WTC11 (cell line): Measurements from ENCODE around the gene LILRA6. TPM values are rescaled to one million over a fixed set of nuclear protein-coding genes. Genes with fewer than 3 reads are reported as not detected.

Experiments
- ATAC-seq: fragments of 200-7000 bp; cut with Tn5 transposase; 2 replicates; pipeline ENCODE4 v1.10.0; 2021; ENCODE audit warnings: mild to moderate bottlenecking, moderate library complexity
- CTCF ChIA-PET: fragments of 300-600 bp; sonication (Branson Sonifier 250); formaldehyde crosslinking; loops from one replicate; lab custom pipeline; 2021; ENCODE audit warnings: antibody characterized with exemption; lab: Charles Lee
- POLR2A ChIA-PET: fragments of 350-600 bp; sonication (Branson Sonifier 250); formaldehyde crosslinking; loops from one replicate; lab custom pipeline; 2021; ENCODE audit warnings: antibody characterized with exemption; lab: Charles Lee
- DNase-seq: peaks from one replicate; pipeline ENCODE4 v3.0.0; 2021; ENCODE audit warnings: low spot score
- H3K27ac Mint-ChIP-seq: 2 replicates; pipeline ENCODE4 v1.8.0; 2021; ENCODE audit warnings: mixed read lengths
- H3K27me3 Mint-ChIP-seq: 2 replicates; pipeline ENCODE4 v1.8.0; 2021; ENCODE audit warnings: low read depth, mild to moderate bottlenecking, moderate library complexity, mixed read lengths
- H3K36me3 Mint-ChIP-seq: 2 replicates; pipeline ENCODE4 v1.8.0; 2021; ENCODE audit warnings: mixed read lengths
- H3K4me1 Mint-ChIP-seq: 2 replicates; pipeline ENCODE4 v1.8.0; 2022; ENCODE audit warnings: mixed read lengths
- H3K4me3 Mint-ChIP-seq: 2 replicates; pipeline ENCODE4 v1.8.0; 2021; ENCODE audit warnings: mild to moderate bottlenecking, moderate library complexity, mixed read lengths
- H3K9me3 Mint-ChIP-seq: 2 replicates; pipeline ENCODE4 v1.8.0; 2021; ENCODE audit warnings: mixed read lengths
- ATF1 ChIP-seq: sonication (generic); formaldehyde crosslinking; IDR thresholded peaks from 2 replicates; pipeline ENCODE4 v1.8.1; 2023; ENCODE audit warnings: mild to moderate bottlenecking, moderate library complexity, missing genetic modification reagents
- CREM ChIP-seq: sonication (generic); formaldehyde crosslinking; IDR thresholded peaks from 2 replicates; pipeline ENCODE4 v1.8.1; 2022; ENCODE audit warnings: mild to moderate bottlenecking, missing genetic modification reagents, moderate library complexity
- MYBL2 ChIP-seq: sonication (generic); formaldehyde crosslinking; IDR thresholded peaks from 2 replicates; pipeline ENCODE4 v1.8.1; 2023; ENCODE audit warnings: mild to moderate bottlenecking, moderate library complexity, missing genetic modification reagents
- SMAD4 ChIP-seq: sonication (generic); formaldehyde crosslinking; IDR thresholded peaks from 2 replicates; pipeline ENCODE4 v1.8.0; 2022; ENCODE audit warnings: mild to moderate bottlenecking, missing genetic modification reagents
- ZNF219 ChIP-seq: sonication (generic); formaldehyde crosslinking; IDR thresholded peaks from 2 replicates; pipeline ENCODE4 v1.8.0; 2023; ENCODE audit warnings: missing genetic modification reagents, mild to moderate bottlenecking, borderline replicate concordance
- ZNF416 ChIP-seq: fragments of 250-450 bp; sonication (Bioruptor Pico); IDR thresholded peaks from 2 replicates; pipeline ENCODE4 v1.9.0; 2021; ENCODE audit warnings: mild to moderate bottlenecking, inconsistent platforms
- total RNA-seq: library from RNA; stranded (reverse); gene quantifications from 3 replicates; pipeline ENCODE4 v1.2.3, GENCODE V29; 2021
- TF ChIP-seq, protein P1 (sequence below): sonication (generic); formaldehyde crosslinking; conservative IDR thresholded peaks from 2 replicates; pipeline ENCODE4 v1.8.1; 2023; ENCODE audit warnings: mild to moderate bottlenecking, low read depth, missing genetic modification reagents, moderate library complexity
- TF ChIP-seq, protein P2 (sequence below): sonication (generic); formaldehyde crosslinking; IDR thresholded peaks from 2 replicates; pipeline ENCODE4 v1.8.0; 2023; ENCODE audit warnings: missing genetic modification reagents, mild to moderate bottlenecking, borderline replicate concordance
- TF ChIP-seq, protein P3 (sequence below): fragments of 200-600 bp; IDR thresholded peaks from 2 replicates; pipeline ENCODE4 v1.8.0; 2022; ENCODE audit warnings: antibody characterized with exemption
- TF ChIP-seq, protein P4 (sequence below): sonication (generic); formaldehyde crosslinking; IDR thresholded peaks from 2 replicates; pipeline ENCODE4 v1.8.1; 2023; ENCODE audit warnings: mild to moderate bottlenecking, missing genetic modification reagents, moderate library complexity
- TF ChIP-seq, protein P5 (sequence below): sonication (generic); formaldehyde crosslinking; IDR thresholded peaks from 2 replicates; pipeline ENCODE4 v1.8.1; 2022; ENCODE audit warnings: low read depth, mild to moderate bottlenecking, moderate library complexity, missing genetic modification reagents, borderline replicate concordance
- TF ChIP-seq, protein P6 (sequence below): sonication (generic); formaldehyde crosslinking; IDR thresholded peaks from 2 replicates; pipeline ENCODE4 v1.8.1; 2023; ENCODE audit warnings: mild to moderate bottlenecking, missing genetic modification reagents
- TF ChIP-seq, protein P7 (sequence below): sonication (generic); formaldehyde crosslinking; IDR thresholded peaks from 2 replicates; pipeline ENCODE4 v1.8.0; 2023; ENCODE audit warnings: missing genetic modification reagents
- TF ChIP-seq, protein P8 (sequence below): sonication (generic); formaldehyde crosslinking; IDR thresholded peaks from 2 replicates; pipeline ENCODE4 v1.8.0; 2022; ENCODE audit warnings: missing genetic modification reagents

LILRA6 gene
- total RNA-seq, 1 experiment from 2014 or later = not detected

DNA sequence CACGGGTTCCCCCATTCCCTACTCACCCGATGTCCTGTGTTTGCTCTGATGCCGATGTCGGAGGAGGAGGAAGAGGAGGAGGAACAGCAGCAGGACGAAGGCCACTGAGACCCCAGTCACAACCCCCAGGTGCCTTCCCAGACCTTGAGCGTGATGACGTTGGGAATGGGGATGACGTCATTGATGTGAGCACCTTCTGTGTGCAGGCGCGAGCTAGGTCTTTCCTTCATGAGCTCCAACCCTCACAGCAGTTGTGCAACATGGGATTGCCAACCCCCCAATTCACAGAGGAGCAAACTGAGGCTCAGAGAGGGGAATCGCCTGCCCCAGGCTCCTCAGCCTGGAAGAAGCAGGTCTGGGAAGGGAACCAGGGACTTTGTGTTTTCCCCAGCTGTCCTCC, 10.3 kb upstream of the LILRA6 start (continued):
- TF ChIP-seq, protein P1, sequence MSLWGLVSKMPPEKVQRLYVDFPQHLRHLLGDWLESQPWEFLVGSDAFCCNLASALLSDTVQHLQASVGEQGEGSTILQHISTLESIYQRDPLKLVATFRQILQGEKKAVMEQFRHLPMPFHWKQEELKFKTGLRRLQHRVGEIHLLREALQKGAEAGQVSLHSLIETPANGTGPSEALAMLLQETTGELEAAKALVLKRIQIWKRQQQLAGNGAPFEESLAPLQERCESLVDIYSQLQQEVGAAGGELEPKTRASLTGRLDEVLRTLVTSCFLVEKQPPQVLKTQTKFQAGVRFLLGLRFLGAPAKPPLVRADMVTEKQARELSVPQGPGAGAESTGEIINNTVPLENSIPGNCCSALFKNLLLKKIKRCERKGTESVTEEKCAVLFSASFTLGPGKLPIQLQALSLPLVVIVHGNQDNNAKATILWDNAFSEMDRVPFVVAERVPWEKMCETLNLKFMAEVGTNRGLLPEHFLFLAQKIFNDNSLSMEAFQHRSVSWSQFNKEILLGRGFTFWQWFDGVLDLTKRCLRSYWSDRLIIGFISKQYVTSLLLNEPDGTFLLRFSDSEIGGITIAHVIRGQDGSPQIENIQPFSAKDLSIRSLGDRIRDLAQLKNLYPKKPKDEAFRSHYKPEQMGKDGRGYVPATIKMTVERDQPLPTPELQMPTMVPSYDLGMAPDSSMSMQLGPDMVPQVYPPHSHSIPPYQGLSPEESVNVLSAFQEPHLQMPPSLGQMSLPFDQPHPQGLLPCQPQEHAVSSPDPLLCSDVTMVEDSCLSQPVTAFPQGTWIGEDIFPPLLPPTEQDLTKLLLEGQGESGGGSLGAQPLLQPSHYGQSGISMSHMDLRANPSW (CRISPR knock-in tag) = no peak
- TF ChIP-seq, protein P2, sequence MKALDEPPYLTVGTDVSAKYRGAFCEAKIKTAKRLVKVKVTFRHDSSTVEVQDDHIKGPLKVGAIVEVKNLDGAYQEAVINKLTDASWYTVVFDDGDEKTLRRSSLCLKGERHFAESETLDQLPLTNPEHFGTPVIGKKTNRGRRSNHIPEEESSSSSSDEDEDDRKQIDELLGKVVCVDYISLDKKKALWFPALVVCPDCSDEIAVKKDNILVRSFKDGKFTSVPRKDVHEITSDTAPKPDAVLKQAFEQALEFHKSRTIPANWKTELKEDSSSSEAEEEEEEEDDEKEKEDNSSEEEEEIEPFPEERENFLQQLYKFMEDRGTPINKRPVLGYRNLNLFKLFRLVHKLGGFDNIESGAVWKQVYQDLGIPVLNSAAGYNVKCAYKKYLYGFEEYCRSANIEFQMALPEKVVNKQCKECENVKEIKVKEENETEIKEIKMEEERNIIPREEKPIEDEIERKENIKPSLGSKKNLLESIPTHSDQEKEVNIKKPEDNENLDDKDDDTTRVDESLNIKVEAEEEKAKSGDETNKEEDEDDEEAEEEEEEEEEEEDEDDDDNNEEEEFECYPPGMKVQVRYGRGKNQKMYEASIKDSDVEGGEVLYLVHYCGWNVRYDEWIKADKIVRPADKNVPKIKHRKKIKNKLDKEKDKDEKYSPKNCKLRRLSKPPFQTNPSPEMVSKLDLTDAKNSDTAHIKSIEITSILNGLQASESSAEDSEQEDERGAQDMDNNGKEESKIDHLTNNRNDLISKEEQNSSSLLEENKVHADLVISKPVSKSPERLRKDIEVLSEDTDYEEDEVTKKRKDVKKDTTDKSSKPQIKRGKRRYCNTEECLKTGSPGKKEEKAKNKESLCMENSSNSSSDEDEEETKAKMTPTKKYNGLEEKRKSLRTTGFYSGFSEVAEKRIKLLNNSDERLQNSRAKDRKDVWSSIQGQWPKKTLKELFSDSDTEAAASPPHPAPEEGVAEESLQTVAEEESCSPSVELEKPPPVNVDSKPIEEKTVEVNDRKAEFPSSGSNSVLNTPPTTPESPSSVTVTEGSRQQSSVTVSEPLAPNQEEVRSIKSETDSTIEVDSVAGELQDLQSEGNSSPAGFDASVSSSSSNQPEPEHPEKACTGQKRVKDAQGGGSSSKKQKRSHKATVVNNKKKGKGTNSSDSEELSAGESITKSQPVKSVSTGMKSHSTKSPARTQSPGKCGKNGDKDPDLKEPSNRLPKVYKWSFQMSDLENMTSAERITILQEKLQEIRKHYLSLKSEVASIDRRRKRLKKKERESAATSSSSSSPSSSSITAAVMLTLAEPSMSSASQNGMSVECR (CRISPR knock-in tag) = no peak
- TF ChIP-seq, all 79 proteins: peak for 0

DNA sequence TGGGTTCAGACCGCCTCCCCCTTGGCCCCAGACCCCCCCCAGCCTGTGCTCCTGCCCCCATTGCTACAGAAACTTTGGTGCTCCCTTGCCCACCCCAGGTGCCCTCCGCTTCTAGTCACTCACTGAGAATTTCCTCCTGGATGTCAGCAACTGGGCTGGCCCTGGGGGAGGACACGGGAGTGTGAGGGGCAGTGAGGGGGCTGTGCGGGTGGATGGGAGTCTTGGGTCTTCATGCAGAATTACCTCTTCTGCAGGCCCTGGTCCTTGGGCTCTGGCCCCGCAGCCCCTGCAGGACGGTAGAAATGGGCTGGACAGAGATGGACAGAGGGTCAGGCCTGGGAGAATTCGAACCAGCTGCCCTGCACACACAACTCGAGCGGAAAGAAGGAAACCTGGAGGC, 9.7 kb upstream of the LILRA6 start:
- ATAC-seq = no peak
- no peak for DNase-seq
- peaks cover 28% of the 10 kb centered on the region for H3K27me3 Mint-ChIP-seq
- peaks cover 3% of the 10 kb centered on the region; the same call in 1 of the 2 replicates for H3K4me1 Mint-ChIP-seq
- ChIA-PET CTCF (interaction anchor here (1.6 to 3.3 kb wide), 2 partner anchors 14 to 139 kb away, joined by 5 to 26 read pairs; no protein-coding TSS in a partner anchor), POLR2A (no interaction called here)
- no peaks in the 10 kb centered on the region for H3K9me3 Mint-ChIP-seq
- TF ChIP-seq SMAD4 (no peak), ZNF219 (CRISPR knock-in tag) (no peak), ATF1 (CRISPR knock-in tag) (no peak), MYBL2 (CRISPR knock-in tag) (no peak), ZNF416 (CRISPR knock-in tag) (no peak), CREM (CRISPR knock-in tag) (no peak)
- TF ChIP-seq, protein P3, sequence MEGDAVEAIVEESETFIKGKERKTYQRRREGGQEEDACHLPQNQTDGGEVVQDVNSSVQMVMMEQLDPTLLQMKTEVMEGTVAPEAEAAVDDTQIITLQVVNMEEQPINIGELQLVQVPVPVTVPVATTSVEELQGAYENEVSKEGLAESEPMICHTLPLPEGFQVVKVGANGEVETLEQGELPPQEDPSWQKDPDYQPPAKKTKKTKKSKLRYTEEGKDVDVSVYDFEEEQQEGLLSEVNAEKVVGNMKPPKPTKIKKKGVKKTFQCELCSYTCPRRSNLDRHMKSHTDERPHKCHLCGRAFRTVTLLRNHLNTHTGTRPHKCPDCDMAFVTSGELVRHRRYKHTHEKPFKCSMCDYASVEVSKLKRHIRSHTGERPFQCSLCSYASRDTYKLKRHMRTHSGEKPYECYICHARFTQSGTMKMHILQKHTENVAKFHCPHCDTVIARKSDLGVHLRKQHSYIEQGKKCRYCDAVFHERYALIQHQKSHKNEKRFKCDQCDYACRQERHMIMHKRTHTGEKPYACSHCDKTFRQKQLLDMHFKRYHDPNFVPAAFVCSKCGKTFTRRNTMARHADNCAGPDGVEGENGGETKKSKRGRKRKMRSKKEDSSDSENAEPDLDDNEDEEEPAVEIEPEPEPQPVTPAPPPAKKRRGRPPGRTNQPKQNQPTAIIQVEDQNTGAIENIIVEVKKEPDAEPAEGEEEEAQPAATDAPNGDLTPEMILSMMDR = no peak
- TF ChIP-seq, protein P4, sequence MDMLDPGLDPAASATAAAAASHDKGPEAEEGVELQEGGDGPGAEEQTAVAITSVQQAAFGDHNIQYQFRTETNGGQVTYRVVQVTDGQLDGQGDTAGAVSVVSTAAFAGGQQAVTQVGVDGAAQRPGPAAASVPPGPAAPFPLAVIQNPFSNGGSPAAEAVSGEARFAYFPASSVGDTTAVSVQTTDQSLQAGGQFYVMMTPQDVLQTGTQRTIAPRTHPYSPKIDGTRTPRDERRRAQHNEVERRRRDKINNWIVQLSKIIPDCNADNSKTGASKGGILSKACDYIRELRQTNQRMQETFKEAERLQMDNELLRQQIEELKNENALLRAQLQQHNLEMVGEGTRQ (CRISPR knock-in tag) = no peak
- TF ChIP-seq, protein P5, sequence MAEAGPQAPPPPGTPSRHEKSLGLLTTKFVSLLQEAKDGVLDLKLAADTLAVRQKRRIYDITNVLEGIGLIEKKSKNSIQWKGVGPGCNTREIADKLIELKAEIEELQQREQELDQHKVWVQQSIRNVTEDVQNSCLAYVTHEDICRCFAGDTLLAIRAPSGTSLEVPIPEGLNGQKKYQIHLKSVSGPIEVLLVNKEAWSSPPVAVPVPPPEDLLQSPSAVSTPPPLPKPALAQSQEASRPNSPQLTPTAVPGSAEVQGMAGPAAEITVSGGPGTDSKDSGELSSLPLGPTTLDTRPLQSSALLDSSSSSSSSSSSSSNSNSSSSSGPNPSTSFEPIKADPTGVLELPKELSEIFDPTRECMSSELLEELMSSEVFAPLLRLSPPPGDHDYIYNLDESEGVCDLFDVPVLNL (CRISPR knock-in tag) = no peak
- TF ChIP-seq, protein P6, sequence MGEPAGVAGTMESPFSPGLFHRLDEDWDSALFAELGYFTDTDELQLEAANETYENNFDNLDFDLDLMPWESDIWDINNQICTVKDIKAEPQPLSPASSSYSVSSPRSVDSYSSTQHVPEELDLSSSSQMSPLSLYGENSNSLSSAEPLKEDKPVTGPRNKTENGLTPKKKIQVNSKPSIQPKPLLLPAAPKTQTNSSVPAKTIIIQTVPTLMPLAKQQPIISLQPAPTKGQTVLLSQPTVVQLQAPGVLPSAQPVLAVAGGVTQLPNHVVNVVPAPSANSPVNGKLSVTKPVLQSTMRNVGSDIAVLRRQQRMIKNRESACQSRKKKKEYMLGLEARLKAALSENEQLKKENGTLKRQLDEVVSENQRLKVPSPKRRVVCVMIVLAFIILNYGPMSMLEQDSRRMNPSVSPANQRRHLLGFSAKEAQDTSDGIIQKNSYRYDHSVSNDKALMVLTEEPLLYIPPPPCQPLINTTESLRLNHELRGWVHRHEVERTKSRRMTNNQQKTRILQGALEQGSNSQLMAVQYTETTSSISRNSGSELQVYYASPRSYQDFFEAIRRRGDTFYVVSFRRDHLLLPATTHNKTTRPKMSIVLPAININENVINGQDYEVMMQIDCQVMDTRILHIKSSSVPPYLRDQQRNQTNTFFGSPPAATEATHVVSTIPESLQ (CRISPR knock-in tag) = no peak
- TF ChIP-seq, protein P7, sequence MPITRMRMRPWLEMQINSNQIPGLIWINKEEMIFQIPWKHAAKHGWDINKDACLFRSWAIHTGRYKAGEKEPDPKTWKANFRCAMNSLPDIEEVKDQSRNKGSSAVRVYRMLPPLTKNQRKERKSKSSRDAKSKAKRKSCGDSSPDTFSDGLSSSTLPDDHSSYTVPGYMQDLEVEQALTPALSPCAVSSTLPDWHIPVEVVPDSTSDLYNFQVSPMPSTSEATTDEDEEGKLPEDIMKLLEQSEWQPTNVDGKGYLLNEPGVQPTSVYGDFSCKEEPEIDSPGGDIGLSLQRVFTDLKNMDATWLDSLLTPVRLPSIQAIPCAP (CRISPR knock-in tag) = no peak
- TF ChIP-seq, protein P8, sequence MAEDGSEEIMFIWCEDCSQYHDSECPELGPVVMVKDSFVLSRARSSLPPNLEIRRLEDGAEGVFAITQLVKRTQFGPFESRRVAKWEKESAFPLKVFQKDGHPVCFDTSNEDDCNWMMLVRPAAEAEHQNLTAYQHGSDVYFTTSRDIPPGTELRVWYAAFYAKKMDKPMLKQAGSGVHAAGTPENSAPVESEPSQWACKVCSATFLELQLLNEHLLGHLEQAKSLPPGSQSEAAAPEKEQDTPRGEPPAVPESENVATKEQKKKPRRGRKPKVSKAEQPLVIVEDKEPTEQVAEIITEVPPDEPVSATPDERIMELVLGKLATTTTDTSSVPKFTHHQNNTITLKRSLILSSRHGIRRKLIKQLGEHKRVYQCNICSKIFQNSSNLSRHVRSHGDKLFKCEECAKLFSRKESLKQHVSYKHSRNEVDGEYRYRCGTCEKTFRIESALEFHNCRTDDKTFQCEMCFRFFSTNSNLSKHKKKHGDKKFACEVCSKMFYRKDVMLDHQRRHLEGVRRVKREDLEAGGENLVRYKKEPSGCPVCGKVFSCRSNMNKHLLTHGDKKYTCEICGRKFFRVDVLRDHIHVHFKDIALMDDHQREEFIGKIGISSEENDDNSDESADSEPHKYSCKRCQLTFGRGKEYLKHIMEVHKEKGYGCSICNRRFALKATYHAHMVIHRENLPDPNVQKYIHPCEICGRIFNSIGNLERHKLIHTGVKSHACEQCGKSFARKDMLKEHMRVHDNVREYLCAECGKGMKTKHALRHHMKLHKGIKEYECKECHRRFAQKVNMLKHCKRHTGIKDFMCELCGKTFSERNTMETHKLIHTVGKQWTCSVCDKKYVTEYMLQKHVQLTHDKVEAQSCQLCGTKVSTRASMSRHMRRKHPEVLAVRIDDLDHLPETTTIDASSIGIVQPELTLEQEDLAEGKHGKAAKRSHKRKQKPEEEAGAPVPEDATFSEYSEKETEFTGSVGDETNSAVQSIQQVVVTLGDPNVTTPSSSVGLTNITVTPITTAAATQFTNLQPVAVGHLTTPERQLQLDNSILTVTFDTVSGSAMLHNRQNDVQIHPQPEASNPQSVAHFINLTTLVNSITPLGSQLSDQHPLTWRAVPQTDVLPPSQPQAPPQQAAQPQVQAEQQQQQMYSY (CRISPR knock-in tag) = no peak
- no peak overlapping the region for H3K4me3 Mint-ChIP-seq
- H3K27ac Mint-ChIP-seq = no peak overlapping the region
- H3K36me3 Mint-ChIP-seq = no peaks in the 10 kb centered on the region
